CD4-positive, alpha-beta T cell (primary cell): Measurements from ENCODE around the gene CPE. TPM values are rescaled to one million over a fixed set of nuclear protein-coding genes. Genes with fewer than 3 reads are reported as not detected.

ENCODE experiments used
- ATAC-seq: fragments of 200-7000 bp; cut with Tn5 transposase; one replicate; pipeline ENCODE4 v1.10.0; 2022; ENCODE audit warnings: mild to moderate bottlenecking; ENCODE audit not compliant: poor library complexity
- CTCF ChIA-PET: fragments of 350-600 bp; sonication (Branson Sonifier 250); formaldehyde crosslinking; loops from one replicate; lab custom pipeline; 2021; ENCODE audit warnings: antibody characterized with exemption, inconsistent platforms; lab: Charles Lee
- POLR2A ChIA-PET: fragments of 350-600 bp; sonication (Branson Sonifier 250); formaldehyde crosslinking; loops from one replicate; lab custom pipeline; 2021; ENCODE audit warnings: antibody characterized with exemption, inconsistent platforms; lab: Charles Lee
- DNase-seq, 14 experiments: peaks; one replicate each; pipeline ENCODE4 v3.0.0-alpha.2; 2013 to 2020; ENCODE audit warnings: mixed read lengths in 2 of 14
- H3K27ac ChIP-seq, 2 donors: one replicate each; pipeline versions ENCODE4 v1.5.1 to v1.7.0; 2013; ENCODE audit warnings: low read length in 2 of 2, low read depth in 1 of 2, mild to moderate bottlenecking in 1 of 2
- H3K27me3 ChIP-seq, 2 experiments: 1 replicate in 1 of 2; 2 replicates in 1 of 2; pipeline versions ENCODE4 v1.6.1 to v1.7.0; 2013; ENCODE audit warnings: low read length in 2 of 2, control low read depth in 1 of 2, mild to moderate bottlenecking in 1 of 2, moderate library complexity in 1 of 2; ENCODE audit not compliant: insufficient read depth in 2 of 2, control insufficient read depth in 1 of 2
- H3K36me3 ChIP-seq: one replicate; pipeline ENCODE4 v1.6.1; 2013; ENCODE audit warnings: low read length, control low read depth; ENCODE audit not compliant: insufficient read depth
- H3K4me1 ChIP-seq: one replicate; pipeline ENCODE4 v1.6.1; 2013; ENCODE audit warnings: low read length, control low read depth; ENCODE audit not compliant: insufficient read depth
- H3K4me3 ChIP-seq: one replicate; pipeline ENCODE4 v1.5.1; 2013; ENCODE audit warnings: mild to moderate bottlenecking, low read length, moderate library complexity
- H3K9me3 ChIP-seq, 2 experiments: 1 replicate in 1 of 2; 2 replicates in 1 of 2; pipeline versions ENCODE4 v1.6.1 to v1.7.0; 2013; ENCODE audit warnings: low read length in 2 of 2, mild to moderate bottlenecking in 2 of 2, control low read depth in 1 of 2, moderate library complexity in 1 of 2; ENCODE audit not compliant: control insufficient read depth in 1 of 2, insufficient read depth in 1 of 2
- H3K27ac Mint-ChIP-seq: one replicate; pipeline ENCODE4 v1.8.0; 2020; ENCODE audit warnings: mixed read lengths
- H3K27me3 Mint-ChIP-seq: one replicate; pipeline ENCODE4 v1.8.0; 2021; ENCODE audit warnings: mixed read lengths
- H3K36me3 Mint-ChIP-seq: one replicate; pipeline ENCODE4 v1.8.0; 2021; ENCODE audit warnings: low read depth, mixed read lengths
- H3K4me1 Mint-ChIP-seq: one replicate; pipeline ENCODE4 v1.8.0; 2021; ENCODE audit warnings: low read depth, mixed read lengths
- H3K4me3 Mint-ChIP-seq: one replicate; pipeline ENCODE4 v1.8.0; 2020; ENCODE audit warnings: mild to moderate bottlenecking, mixed read lengths
- H3K9me3 Mint-ChIP-seq: one replicate; pipeline ENCODE4 v1.8.0; 2020; ENCODE audit warnings: mixed read lengths
- CTCF ChIP-seq: fragments of 200-600 bp; IDR thresholded peaks from one replicate; pipeline ENCODE4 v1.8.0; 2022; ENCODE audit warnings: antibody characterized with exemption, mild to moderate bottlenecking
- intact Hi-C, 2 experiments: fragments of 100-400 bp; cut with DNase I in 1 of 2; cut with micrococcal nuclease in 1 of 2; formaldehyde crosslinking; loops; one replicate each; pipeline versions ENCODE4 v1.15.1 to v1.9.0; 2023 to 2025; cut with DNase I, micrococcal nuclease
- polyA plus RNA-seq, 2 donors: library from polyadenylated mRNA; unstranded; fragments of 120-200 nt; gene quantifications; one replicate each; pipeline ENCODE4 v1.2.1, GENCODE V29; 2013
- total RNA-seq, 174 experiments: library from RNA in 2 of 174; stranded (reverse) in 2 of 174; gene quantifications; one replicate each; pipeline ENCODE4 v1.2.3 and lab custom pipeline; 2021 to 2026

The CPE gene
- total RNA-seq (not detected), total RNA-seq (lab: John Stamatoyannopoulos, UW) (0 to 0.70 (median 0.08) reads per million in 172 experiments)
- polyA plus RNA-seq (2013, experiment 1 of 2) = 0.18 TPM
- 2.4 TPM for polyA plus RNA-seq (2013, experiment 2 of 2)

GRCh38 chr4:165378745-165379677 is at the start of gene CPE:
TSS of gene CPE (plus strand) at chr4:165379008. CDS start at chr4:165379222, 214 bp downstream.
- Mint-ChIP-seq H3K4me3 (peak within 1 kb of the TSS; percentile 73), H3K9me3 (peaks cover 8% of the 10 kb centered on the region), H3K36me3 (no peaks in the 10 kb centered on the region), H3K27me3 (peaks cover 89% of the 10 kb centered on the region), H3K27ac (no peak within 1 kb of the TSS), H3K4me1 (no peaks in the 10 kb centered on the region)
- ChIA-PET POLR2A (no interaction called here), CTCF (interaction anchor here (1.0 kb wide), 1 partner anchor 21 kb away, joined by 3 read pairs; no protein-coding TSS in a partner anchor)
- no peaks in the 10 kb centered on the region for H3K36me3 ChIP-seq
- peak within 1 kb of the TSS; percentile 42 for H3K4me3 ChIP-seq
- no peaks in the 10 kb centered on the region for H3K9me3 ChIP-seq
- ATAC-seq (peak; percentile 97), DNase-seq (peak; percentile 11 to 71 (median 40))
- TF ChIP-seq CTCF = no peak
- peaks cover 17 to 58% of the 10 kb centered on the region in 2 experiments for H3K27me3 ChIP-seq
- intact Hi-C loops = no loop called here
- peaks cover 7% of the 10 kb centered on the region for H3K4me1 ChIP-seq
- no peak within 1 kb of the TSS for H3K27ac ChIP-seq

- Histone ChIP-seq H3K27ac (no peak overlapping the region), H3K4me1 (peaks cover 33% of the 10 kb centered on the region), H3K9me3 (no peaks in the 10 kb centered on the region), H3K27me3 (no peaks in the 10 kb centered on the region), H3K36me3 (peaks cover 11% of the 10 kb centered on the region), H3K4me3 (no peak overlapping the region)
- TF ChIP-seq CTCF = no peak
- POLR2A ChIA-PET = interaction anchor here (0.7 kb wide), 1 partner anchor 36 kb away, joined by 3 read pairs; no protein-coding TSS in a partner anchor
- Mint-ChIP-seq H3K4me3 (no peak overlapping the region), H3K9me3 (no peaks in the 10 kb centered on the region), H3K4me1 (peaks cover 29% of the 10 kb centered on the region), H3K27me3 (no peaks in the 10 kb centered on the region), H3K36me3 (peaks cover 35% of the 10 kb centered on the region), H3K27ac (no peak overlapping the region)
- no peak for DNase-seq
- ATAC-seq = no peak
- CTCF ChIA-PET = no interaction called here
- intact Hi-C loops = loop anchor here in 1 of 2 experiments (2.0 kb wide), 1 partner anchor 125 kb away; no protein-coding TSS in a partner anchor
These were observed 48.7 kb upstream of the CPE start for GRCh38 chr4:165330071-165330470.

GRCh38 chr4:165330666-165331065 is 48.1 kb upstream of the CPE start:
- ATAC-seq (no peak), DNase-seq (no peak)
- Mint-ChIP-seq H3K9me3 (no peaks in the 10 kb centered on the region), H3K27me3 (no peaks in the 10 kb centered on the region), H3K4me1 (peaks cover 35% of the 10 kb centered on the region), H3K36me3 (peaks cover 41% of the 10 kb centered on the region), H3K27ac (no peak overlapping the region), H3K4me3 (no peak overlapping the region)
- Histone ChIP-seq H3K4me1 (peaks cover 33% of the 10 kb centered on the region), H3K27ac (no peak overlapping the region), H3K27me3 (no peaks in the 10 kb centered on the region), H3K36me3 (peaks cover 15% of the 10 kb centered on the region), H3K9me3 (no peaks in the 10 kb centered on the region), H3K4me3 (no peak overlapping the region)
- CTCF ChIA-PET = no interaction called here
- intact Hi-C loops = loop anchor here in 1 of 2 experiments (2.0 kb wide), 1 partner anchor 126 kb away; no protein-coding TSS in a partner anchor
- POLR2A ChIA-PET = interaction anchor here (0.7 kb wide), 1 partner anchor 37 kb away, joined by 3 read pairs; no protein-coding TSS in a partner anchor
- TF ChIP-seq CTCF = no peak
